ENCODE measurements around the gene CRTAC1.

GRCh38 chr10:97895084-97895483, 135.3 kb downstream of the CRTAC1 start:
- TF ChIP-seq CTCF (IDR thresholded peaks at IDR 0.05; ENCODE audit: low read depth, low read length, missing input control) (no peak), RAD21 (IDR thresholded peaks at IDR 0.05) (no peak), TAF1 (conservative IDR thresholded peaks at IDR 0.05) (no peak), EGR1 (IDR thresholded peaks at IDR 0.05; ENCODE audit: low read depth in 2 of 2) (no peak), YY1 (IDR thresholded peaks at IDR 0.05) (no peak), SP1 (IDR thresholded peaks at IDR 0.05) (no peak), JUND (IDR thresholded peaks at IDR 0.05) (no peak), RXRA (IDR thresholded peaks at IDR 0.05) (no peak), GABPA (IDR thresholded peaks at IDR 0.05 in 1 of 2, conservative IDR thresholded peaks at IDR 0.05 in 1 of 2) (no peak)
- TF ChIP-seq, protein P1, sequence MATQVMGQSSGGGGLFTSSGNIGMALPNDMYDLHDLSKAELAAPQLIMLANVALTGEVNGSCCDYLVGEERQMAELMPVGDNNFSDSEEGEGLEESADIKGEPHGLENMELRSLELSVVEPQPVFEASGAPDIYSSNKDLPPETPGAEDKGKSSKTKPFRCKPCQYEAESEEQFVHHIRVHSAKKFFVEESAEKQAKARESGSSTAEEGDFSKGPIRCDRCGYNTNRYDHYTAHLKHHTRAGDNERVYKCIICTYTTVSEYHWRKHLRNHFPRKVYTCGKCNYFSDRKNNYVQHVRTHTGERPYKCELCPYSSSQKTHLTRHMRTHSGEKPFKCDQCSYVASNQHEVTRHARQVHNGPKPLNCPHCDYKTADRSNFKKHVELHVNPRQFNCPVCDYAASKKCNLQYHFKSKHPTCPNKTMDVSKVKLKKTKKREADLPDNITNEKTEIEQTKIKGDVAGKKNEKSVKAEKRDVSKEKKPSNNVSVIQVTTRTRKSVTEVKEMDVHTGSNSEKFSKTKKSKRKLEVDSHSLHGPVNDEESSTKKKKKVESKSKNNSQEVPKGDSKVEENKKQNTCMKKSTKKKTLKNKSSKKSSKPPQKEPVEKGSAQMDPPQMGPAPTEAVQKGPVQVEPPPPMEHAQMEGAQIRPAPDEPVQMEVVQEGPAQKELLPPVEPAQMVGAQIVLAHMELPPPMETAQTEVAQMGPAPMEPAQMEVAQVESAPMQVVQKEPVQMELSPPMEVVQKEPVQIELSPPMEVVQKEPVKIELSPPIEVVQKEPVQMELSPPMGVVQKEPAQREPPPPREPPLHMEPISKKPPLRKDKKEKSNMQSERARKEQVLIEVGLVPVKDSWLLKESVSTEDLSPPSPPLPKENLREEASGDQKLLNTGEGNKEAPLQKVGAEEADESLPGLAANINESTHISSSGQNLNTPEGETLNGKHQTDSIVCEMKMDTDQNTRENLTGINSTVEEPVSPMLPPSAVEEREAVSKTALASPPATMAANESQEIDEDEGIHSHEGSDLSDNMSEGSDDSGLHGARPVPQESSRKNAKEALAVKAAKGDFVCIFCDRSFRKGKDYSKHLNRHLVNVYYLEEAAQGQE (IDR thresholded peaks at IDR 0.05), result no peak
- TF ChIP-seq, protein P2, sequence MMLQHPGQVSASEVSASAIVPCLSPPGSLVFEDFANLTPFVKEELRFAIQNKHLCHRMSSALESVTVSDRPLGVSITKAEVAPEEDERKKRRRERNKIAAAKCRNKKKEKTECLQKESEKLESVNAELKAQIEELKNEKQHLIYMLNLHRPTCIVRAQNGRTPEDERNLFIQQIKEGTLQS (IDR thresholded peaks at IDR 0.05), result no peak

Measured in liver (tissue), 3 donors.